Coronary artery (tissue), 2 donors: Measurements from ENCODE around the gene CAPN2.
A peak's percentile ranks its signal among the peaks of the same experiment; 100 is the strongest.
"Not testable (repeated sequence)": the region's sequence is repeated elsewhere in the genome, so short reads cannot be mapped to it uniquely, and the experiment has no call there.

ENCODE experiments used
- DNase-seq: peaks from one replicate; pipeline ENCODE4 v3.0.0-alpha.2; 2017; ENCODE audit warnings: low spot score
- H3K27ac ChIP-seq, 2 donors: fragments of 200-600 bp; sonication (generic); one replicate each; pipeline ENCODE4 v1.5.1; 2016 to 2019
- H3K4me3 ChIP-seq: fragments of 200-600 bp; sonication (generic); 2 replicates; pipeline ENCODE4 v1.5.1; 2016; ENCODE audit warnings: mild to moderate bottlenecking, moderate library complexity
- TF ChIP-seq, protein P1 (sequence below): fragments of 200-600 bp; sonication (generic); IDR thresholded peaks from one replicate; pipeline ENCODE4 v1.5.1; 2019; ENCODE audit warnings: antibody characterized with exemption

CAPN2 gene

DNA sequence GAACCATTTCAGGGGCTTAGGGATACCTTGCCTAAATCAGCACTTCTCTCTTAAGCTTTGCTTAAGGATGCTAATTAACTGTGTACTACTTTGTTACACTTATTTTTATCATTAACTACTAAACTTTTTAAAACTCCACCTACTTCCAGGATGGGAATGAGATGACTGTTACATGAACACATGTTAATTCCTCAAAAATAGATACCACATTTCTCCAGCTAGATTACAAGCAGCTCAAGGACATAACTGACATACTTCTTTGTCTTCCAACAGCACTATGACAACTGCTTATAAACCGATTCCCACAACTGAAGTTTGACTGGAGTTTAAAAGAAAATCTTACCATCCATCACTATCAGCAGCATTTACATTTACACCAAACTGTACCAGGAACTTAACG is 79.7 kb downstream of the CAPN2 start:
- TF ChIP-seq, protein P1, sequence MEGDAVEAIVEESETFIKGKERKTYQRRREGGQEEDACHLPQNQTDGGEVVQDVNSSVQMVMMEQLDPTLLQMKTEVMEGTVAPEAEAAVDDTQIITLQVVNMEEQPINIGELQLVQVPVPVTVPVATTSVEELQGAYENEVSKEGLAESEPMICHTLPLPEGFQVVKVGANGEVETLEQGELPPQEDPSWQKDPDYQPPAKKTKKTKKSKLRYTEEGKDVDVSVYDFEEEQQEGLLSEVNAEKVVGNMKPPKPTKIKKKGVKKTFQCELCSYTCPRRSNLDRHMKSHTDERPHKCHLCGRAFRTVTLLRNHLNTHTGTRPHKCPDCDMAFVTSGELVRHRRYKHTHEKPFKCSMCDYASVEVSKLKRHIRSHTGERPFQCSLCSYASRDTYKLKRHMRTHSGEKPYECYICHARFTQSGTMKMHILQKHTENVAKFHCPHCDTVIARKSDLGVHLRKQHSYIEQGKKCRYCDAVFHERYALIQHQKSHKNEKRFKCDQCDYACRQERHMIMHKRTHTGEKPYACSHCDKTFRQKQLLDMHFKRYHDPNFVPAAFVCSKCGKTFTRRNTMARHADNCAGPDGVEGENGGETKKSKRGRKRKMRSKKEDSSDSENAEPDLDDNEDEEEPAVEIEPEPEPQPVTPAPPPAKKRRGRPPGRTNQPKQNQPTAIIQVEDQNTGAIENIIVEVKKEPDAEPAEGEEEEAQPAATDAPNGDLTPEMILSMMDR, result no peak
- Histone ChIP-seq H3K4me3 (no peak overlapping the region), H3K27ac (no peak overlapping the region)
- no peak for DNase-seq

DNA sequence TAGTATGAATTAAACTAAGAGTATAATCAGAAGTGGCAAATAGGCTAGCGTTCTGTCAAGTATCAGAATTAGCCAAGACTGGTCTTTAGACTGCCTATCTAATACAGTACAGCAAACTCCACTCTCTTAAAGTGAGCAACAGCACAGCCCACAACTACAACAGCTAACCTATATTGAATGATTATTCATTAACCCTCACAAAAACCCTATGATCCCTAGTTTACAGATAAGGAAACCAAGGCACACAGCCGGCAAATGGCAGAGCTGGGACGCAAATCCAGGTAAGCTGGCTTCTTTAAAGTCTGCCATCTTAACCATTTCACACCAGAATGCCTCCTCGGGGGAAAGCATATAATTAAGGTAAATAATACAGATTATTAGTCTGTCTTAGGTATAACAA is 81.4 kb downstream of the CAPN2 start:
- no peak overlapping the region for H3K27ac ChIP-seq
- DNase-seq, result no peak
- no peak overlapping the region for H3K4me3 ChIP-seq
- TF ChIP-seq, protein P1, result no peak

DNA sequence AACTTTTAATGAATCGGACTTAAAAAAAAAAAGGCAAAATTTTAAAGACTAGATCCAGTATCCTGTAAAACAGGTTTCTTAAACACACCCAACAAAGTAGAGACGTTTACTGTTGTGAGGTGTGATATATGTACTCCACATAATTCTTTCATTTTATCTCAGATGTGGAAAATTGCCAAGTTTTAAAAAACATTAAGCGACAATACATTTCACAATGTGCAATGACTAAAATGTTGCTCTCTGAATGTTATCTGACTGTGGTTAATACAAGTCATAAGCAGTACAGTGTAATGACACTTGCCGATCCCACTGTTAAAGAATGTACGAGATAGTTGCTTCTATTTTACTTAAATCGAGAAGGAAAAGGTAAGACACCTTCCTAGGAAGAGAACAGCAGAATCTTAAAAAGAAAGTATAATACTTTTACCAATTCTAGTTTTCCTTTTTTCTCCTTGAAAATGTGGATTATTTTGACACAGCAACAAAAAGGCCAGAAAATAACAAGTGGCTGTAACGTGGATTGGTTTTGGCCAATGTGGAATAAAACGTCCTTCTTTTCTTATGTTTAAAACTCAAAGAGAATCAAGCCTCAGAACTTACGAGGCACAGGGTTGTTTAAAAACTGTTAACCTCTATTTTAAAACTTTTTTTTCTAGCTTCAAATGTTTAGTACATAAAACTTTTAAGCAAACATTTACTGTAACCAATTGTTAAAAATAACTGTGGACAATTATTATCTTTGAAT is 82.0 kb downstream of the CAPN2 start:
- no peak for DNase-seq
- TF ChIP-seq, protein P1, result no peak
- H3K27ac ChIP-seq, result no peak overlapping the region
- H3K4me3 ChIP-seq, result no peak overlapping the region

DNA sequence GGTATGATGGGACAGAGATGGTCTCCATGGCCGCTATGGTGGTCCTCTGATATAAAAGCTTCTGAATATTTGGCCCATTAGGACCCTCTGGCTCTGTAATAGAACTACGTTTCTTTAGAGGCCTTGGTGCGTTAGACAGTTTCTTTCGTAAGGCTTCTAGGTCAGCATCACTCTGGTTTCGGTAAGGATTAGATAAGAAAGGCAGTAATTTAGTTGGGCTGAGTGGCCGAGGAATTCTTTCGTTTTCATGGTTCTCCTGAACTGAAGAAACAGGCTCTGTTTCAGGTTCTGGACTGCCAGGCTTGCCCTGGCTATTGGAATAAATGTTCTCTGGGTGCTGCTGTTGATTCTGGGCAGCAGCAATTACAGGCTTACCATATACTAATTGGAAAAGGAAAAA is 83.9 kb downstream of the CAPN2 start:
- no peak for DNase-seq
- TF ChIP-seq, protein P1, result no peak
- Histone ChIP-seq H3K4me3 (no peak overlapping the region), H3K27ac (peak overlapping the region in 1 of 2 donors; percentile 51)

DNA sequence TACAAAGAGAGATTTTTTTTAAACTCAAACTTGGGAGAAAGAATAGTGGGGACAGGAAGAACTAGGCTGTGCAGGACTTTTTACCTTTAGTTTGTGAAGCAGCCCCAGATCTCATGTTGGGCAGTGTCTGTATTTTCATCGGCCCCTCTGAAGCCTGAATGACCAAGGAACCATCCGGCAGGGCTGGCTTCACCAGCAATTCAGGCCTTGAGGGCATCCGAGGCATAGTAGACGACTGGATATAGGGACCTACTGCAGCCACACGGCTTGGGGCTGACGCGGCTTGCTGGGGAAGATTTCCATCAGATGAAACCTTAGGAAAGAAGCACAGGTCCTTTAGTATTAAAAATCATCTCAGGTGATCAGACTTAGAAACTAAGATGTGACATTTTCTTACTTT is 89.7 kb downstream of the CAPN2 start:
- TF ChIP-seq, protein P1, result no peak
- no peak for DNase-seq

DNA sequence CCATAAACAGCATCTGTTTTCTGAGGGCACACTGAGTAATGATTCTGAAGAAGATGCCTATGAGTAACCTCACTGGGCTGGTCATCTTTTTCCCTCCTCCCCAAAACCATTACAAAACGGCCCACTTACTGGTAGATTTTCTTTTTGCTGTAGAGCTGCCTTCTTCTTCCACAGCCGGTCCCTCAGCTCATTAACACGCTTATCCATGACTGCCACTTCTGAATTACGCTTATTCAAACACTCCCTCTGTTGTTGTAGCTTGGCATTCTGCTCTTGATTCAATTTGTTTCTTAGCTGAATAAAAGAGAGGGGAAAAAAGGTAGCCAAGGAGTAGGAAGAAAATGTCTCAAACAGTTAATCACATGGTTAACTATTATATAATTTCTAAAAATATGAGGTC is 90.3 kb downstream of the CAPN2 start:
- Histone ChIP-seq H3K27ac (no peak overlapping the region), H3K4me3 (no peak overlapping the region)
- DNase-seq, result no peak
- TF ChIP-seq, protein P1, result no peak

More for the DNA sequence above, 89.7 kb downstream of the CAPN2 start:
- Histone ChIP-seq H3K4me3 (no peak overlapping the region), H3K27ac (no peak overlapping the region)

DNA sequence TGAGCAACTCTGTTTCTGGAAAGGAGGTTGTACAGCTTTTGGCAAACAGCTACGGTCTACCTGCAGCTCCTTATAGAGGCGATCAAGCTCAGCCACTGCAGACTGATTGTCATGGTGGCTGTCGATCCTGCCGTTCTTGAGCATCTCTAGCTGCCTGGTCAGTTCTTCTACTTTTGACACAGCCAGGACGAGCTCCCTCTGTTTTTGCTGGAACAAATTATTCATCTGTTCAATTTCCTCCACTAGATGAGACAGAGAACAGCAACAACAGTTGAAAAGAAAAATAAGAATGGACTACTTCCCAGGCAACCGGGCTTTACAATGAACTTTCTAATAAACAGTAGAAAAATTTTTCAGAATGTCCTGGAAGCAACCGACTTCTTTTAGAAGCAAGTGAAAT is 90.9 kb downstream of the CAPN2 start:
- DNase-seq, result no peak
- no peak overlapping the region for H3K27ac ChIP-seq
- H3K4me3 ChIP-seq, result no peak overlapping the region
- TF ChIP-seq, protein P1, result no peak

DNA sequence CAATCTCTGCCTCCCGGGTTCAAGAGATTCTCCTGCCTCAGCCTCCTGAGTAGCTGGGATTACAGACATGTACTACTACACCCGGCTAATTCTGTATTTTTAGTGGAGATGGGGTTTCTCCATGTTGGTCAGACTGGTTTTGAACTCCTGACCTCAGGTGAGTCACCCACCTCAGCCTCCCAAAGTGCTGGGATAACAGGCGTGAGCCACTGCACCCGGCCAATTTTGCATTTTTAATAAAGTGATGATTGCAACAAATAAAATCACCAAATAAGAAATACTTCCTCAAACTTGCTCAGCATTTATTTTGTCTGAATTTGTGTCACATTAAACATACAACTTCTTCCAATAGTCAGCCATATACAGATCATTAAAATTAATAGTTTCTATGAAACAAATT is 97.6 kb downstream of the CAPN2 start:
- DNase-seq, H3K27ac ChIP-seq, H3K4me3 ChIP-seq: not testable (repeated sequence)
